HepG2 (cell line): Measurements from ENCODE around the gene ZBTB48. TPM values are rescaled to one million over a fixed set of nuclear protein-coding genes. Genes with fewer than 3 reads are reported as not detected.
A peak's percentile ranks its signal among the peaks of the same experiment; 100 is the strongest.

ENCODE experiments used
- CHD4 ChIP-seq: fragments of 200-600 bp; sonication (generic); IDR thresholded peaks from 2 replicates; pipeline ENCODE4 v1.7.0; 2017; ENCODE audit warnings: mild to moderate bottlenecking, low read length, borderline replicate concordance
- ESRRA ChIP-seq: sonication (generic); formaldehyde crosslinking; IDR thresholded peaks from 2 replicates; pipeline ENCODE4 v1.5.1; 2020; ENCODE audit warnings: mild to moderate bottlenecking, low read depth, missing genetic modification reagents
- GLI4 ChIP-seq: sonication (generic); formaldehyde crosslinking; IDR thresholded peaks from 2 replicates; pipeline ENCODE4 v1.5.1; 2020; ENCODE audit warnings: missing genetic modification reagents, mild to moderate bottlenecking, moderate library complexity, borderline replicate concordance
- HCFC1 ChIP-seq: fragments of 150-350 bp; IDR thresholded peaks from 2 replicates; pipeline ENCODE4 v1.6.1; 2014; ENCODE audit warnings: low read depth, low read length
- JUNB ChIP-seq: sonication (generic); formaldehyde crosslinking; IDR thresholded peaks from 2 replicates; pipeline ENCODE4 v1.8.0; 2022; ENCODE audit warnings: missing genetic modification reagents, mild to moderate bottlenecking, borderline replicate concordance
- KMT2A ChIP-seq: sonication (generic); formaldehyde crosslinking; IDR thresholded peaks from 2 replicates; pipeline ENCODE4 v1.4.0; 2020; ENCODE audit warnings: missing genetic modification reagents
- LRRFIP1 ChIP-seq: sonication (generic); formaldehyde crosslinking; conservative IDR thresholded peaks from 2 replicates; pipeline ENCODE4 v1.4.0; 2020; ENCODE audit warnings: missing genetic modification reagents
- MAFG ChIP-seq: sonication (generic); formaldehyde crosslinking; IDR thresholded peaks from 2 replicates; pipeline ENCODE4 v1.5.1; 2020; ENCODE audit warnings: mild to moderate bottlenecking, missing genetic modification reagents
- MAZ ChIP-seq, 2 experiments: sonication (generic) in 1 of 2; formaldehyde crosslinking in 1 of 2; IDR thresholded peaks; 2 replicates each; pipeline versions ENCODE4 v1.5.0 to v1.6.1; 2012 to 2020; ENCODE audit warnings: low read depth in 2 of 2, mild to moderate bottlenecking in 2 of 2, borderline replicate concordance in 1 of 2, improper control_type of control experiment in 1 of 2, low read length in 1 of 2, missing genetic modification reagents in 1 of 2, moderate library complexity in 1 of 2
- MED1 ChIP-seq: sonication (generic); formaldehyde crosslinking; IDR thresholded peaks from 2 replicates; pipeline ENCODE4 v1.4.0; 2020; ENCODE audit warnings: missing genetic modification reagents
- MYNN ChIP-seq: sonication (generic); formaldehyde crosslinking; IDR thresholded peaks from 2 replicates; pipeline ENCODE4 v1.4.0; 2020; ENCODE audit warnings: mild to moderate bottlenecking, low read depth, missing genetic modification reagents
- NFRKB ChIP-seq: fragments of 450-650 bp; IDR thresholded peaks from 2 replicates; pipeline ENCODE4 v1.6.1; 2017
- POLR2AphosphoS5 ChIP-seq: IDR thresholded peaks from 2 replicates; pipeline ENCODE4 v1.6.1; 2012; ENCODE audit warnings: low read depth, low read length
- SKIL ChIP-seq: sonication (generic); formaldehyde crosslinking; IDR thresholded peaks from 2 replicates; pipeline ENCODE4 v1.8.0; 2022; ENCODE audit warnings: missing genetic modification reagents, mild to moderate bottlenecking, moderate library complexity, borderline replicate concordance
- ZBTB7A ChIP-seq: sonication (generic); formaldehyde crosslinking; IDR thresholded peaks from 2 replicates; pipeline ENCODE4 v1.8.0; 2022; ENCODE audit warnings: mild to moderate bottlenecking, missing genetic modification reagents
- ZFP36 ChIP-seq: fragments of 150-350 bp; IDR thresholded peaks from 2 replicates; pipeline ENCODE4 v1.6.1; 2018; ENCODE audit warnings: borderline replicate concordance, low read length, low read depth; ENCODE audit not compliant: partially characterized antibody
- ZNF121 ChIP-seq: sonication (generic); formaldehyde crosslinking; IDR thresholded peaks from 2 replicates; pipeline ENCODE4 v1.5.0; 2020; ENCODE audit warnings: mild to moderate bottlenecking, missing genetic modification reagents
- ZNF138 ChIP-seq: sonication (generic); formaldehyde crosslinking; IDR thresholded peaks from 2 replicates; pipeline ENCODE4 v1.5.0; 2020; ENCODE audit warnings: mild to moderate bottlenecking, low read depth, missing genetic modification reagents
- ZNF234 ChIP-seq: sonication (generic); formaldehyde crosslinking; conservative IDR thresholded peaks from 2 replicates; pipeline ENCODE4 v1.5.1; 2020; ENCODE audit warnings: mild to moderate bottlenecking, missing genetic modification reagents
- ZNF30 ChIP-seq: sonication (generic); formaldehyde crosslinking; IDR thresholded peaks from 2 replicates; pipeline ENCODE4 v1.5.0; 2020; ENCODE audit warnings: mild to moderate bottlenecking, missing genetic modification reagents
- ZNF501 ChIP-seq: sonication (generic); formaldehyde crosslinking; IDR thresholded peaks from 2 replicates; pipeline ENCODE4 v1.5.1; 2020; ENCODE audit warnings: mild to moderate bottlenecking, moderate library complexity, missing genetic modification reagents
- ZNF644 ChIP-seq: IDR thresholded peaks from 2 replicates; pipeline ENCODE4 v1.6.1; 2016; ENCODE audit warnings: low read depth
- ZNF790 ChIP-seq: sonication (generic); formaldehyde crosslinking; IDR thresholded peaks from 2 replicates; pipeline ENCODE4 v1.8.0; 2022; ENCODE audit warnings: missing genetic modification reagents, mild to moderate bottlenecking, borderline replicate concordance
- polyA plus RNA-seq, 8 experiments: library from polyadenylated mRNA; depleted of rRNA in 3 of 8; stranded (reverse) in 7 of 8; unstranded in 1 of 8; fragments of >200 nt; fragmentation: Illumina TruSeq in 4 of 8; extraction: Trizol in 4 of 8; gene quantifications; 2 replicates each; pipeline versions ENCODE4 v1.2.1 to v1.2.3, GENCODE V29; 2011 to 2016; ENCODE audit warnings: low read depth in 4 of 8, missing spikeins in 1 of 8, mixed read lengths in 1 of 8; ENCODE audit not compliant: insufficient read depth in 1 of 8
- total RNA-seq, 5 experiments: library from RNA; depleted of rRNA; stranded (reverse); fragments of >200 nt; fragmentation: Illumina TruSeq; extraction: Trizol; gene quantifications; 2 replicates each; pipeline ENCODE4 v1.2.3, GENCODE V29; 2016; ENCODE audit warnings: low read depth in 1 of 5
- TF ChIP-seq, protein P1 (sequence below): sonication (generic); formaldehyde crosslinking; IDR thresholded peaks from 2 replicates; pipeline ENCODE4 v1.5.1; 2020; ENCODE audit warnings: mild to moderate bottlenecking, missing genetic modification reagents

The ZBTB48 gene
- total and polyA plus RNA-seq, 2 of the 13 experiments (the other 11 are each of a cell fraction or from before 2014, with no cell fraction given) = 13.0 to 17.1 TPM

GRCh38 chr1:6634371-6635052 is 54.7 kb downstream of the ZBTB48 start (continued):
- no peak for TF ChIP-seq ESRRA (CRISPR knock-in tag)
- TF ChIP-seq POLR2AphosphoS5 = peak; percentile 19; the same call in 1 of the 2 replicates
- TF ChIP-seq ZNF644 (CRISPR knock-in tag) = no peak
- no peak for TF ChIP-seq JUNB
- TF ChIP-seq, protein P1, sequence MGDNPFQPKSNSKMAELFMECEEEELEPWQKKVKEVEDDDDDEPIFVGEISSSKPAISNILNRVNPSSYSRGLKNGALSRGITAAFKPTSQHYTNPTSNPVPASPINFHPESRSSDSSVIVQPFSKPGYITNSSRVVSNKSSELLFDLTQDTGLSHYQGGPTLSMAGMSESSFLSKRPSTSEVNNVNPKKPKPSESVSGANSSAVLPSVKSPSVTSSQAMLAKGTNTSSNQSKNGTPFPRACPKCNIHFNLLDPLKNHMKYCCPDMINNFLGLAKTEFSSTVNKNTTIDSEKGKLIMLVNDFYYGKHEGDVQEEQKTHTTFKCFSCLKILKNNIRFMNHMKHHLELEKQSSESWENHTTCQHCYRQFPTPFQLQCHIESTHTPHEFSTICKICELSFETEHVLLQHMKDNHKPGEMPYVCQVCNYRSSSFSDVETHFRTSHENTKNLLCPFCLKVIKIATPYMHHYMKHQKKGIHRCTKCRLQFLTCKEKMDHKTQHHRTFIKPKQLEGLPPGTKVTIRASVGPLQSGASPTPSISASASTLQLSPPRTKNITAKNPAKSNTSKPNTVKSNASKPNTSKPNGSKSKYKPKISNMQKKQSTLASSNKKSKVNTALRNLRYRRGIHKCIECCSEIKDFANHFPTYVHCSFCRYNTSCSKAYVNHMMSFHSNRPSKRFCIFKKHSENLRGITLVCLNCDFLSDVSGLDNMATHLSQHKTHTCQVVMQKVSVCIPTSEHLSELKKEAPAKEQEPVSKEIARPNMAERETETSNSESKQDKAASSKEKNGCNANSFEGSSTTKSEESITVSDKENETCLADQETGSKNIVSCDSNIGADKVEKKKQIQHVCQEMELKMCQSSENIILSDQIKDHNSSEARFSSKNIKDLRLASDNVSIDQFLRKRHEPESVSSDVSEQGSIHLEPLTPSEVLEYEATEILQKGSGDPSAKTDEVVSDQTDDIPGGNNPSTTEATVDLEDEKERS (CRISPR knock-in tag) = no peak
- TF ChIP-seq MAZ (IDR thresholded peaks at IDR 0.05; ENCODE audit: borderline replicate concordance, low read depth, low read length) = no peak
- no peak for TF ChIP-seq MAZ (CRISPR knock-in tag; IDR thresholded peaks at IDR 0.05; ENCODE audit: low read depth)
- no peak for TF ChIP-seq KMT2A (CRISPR knock-in tag)
- TF ChIP-seq MAFG (CRISPR knock-in tag) = no peak
- TF ChIP-seq NFRKB = no peak
- TF ChIP-seq MYNN (CRISPR knock-in tag) = no peak
- no peak for TF ChIP-seq ZNF121 (CRISPR knock-in tag)
- TF ChIP-seq ZBTB7A (CRISPR knock-in tag) = no peak
- no peak for TF ChIP-seq ZNF30 (CRISPR knock-in tag)
- TF ChIP-seq ZFP36 = no peak
- TF ChIP-seq SKIL (CRISPR knock-in tag) = no peak
- no peak for TF ChIP-seq GLI4 (CRISPR knock-in tag)
- TF ChIP-seq ZNF138 (CRISPR knock-in tag) = no peak
- TF ChIP-seq LRRFIP1 (CRISPR knock-in tag) = no peak
- no peak for TF ChIP-seq ZNF790 (CRISPR knock-in tag)
- no peak for TF ChIP-seq HCFC1
- TF ChIP-seq ZNF234 (CRISPR knock-in tag) = no peak
- no peak for TF ChIP-seq CHD4
- no peak for TF ChIP-seq MED1 (CRISPR knock-in tag)
- peak; percentile 32; the same call in 1 of the 2 replicates for TF ChIP-seq ZNF501 (CRISPR knock-in tag)
